OCI-LY7 (cell line): Measurements from ENCODE around the gene MED15.

Experiments
- CTCF ChIP-seq: fragments of 200-600 bp; sonication (generic); conservative IDR thresholded peaks from 2 replicates; pipeline ENCODE4 v1.5.1; 2014; ENCODE audit warnings: mild to moderate bottlenecking, antibody characterized with exemption, low read length, moderate library complexity, mixed read lengths
- EZH2phosphoT487 ChIP-seq: fragments of 200-600 bp; sonication (generic); IDR thresholded peaks from 2 replicates; pipeline ENCODE4 v1.6.1; 2018; ENCODE audit warnings: low read depth, borderline replicate concordance, mild to moderate bottlenecking, mixed run types, antibody characterized with exemption, low read length, moderate library complexity, mixed read lengths

GRCh38 chr22:20624161-20624616 lies 116.8 kb downstream of the MED15 start:
- TF ChIP-seq CTCF (no peak), EZH2phosphoT487 (no peak)
